NCI-H1930 (cell line): ENCODE data around the gene RBM38.

Experiments
- DNase-seq, 2 experiments: peaks; one replicate each; lab custom pipeline; 2025; lab: John Stamatoyannopoulos, UW

RBM38 gene

DNA sequence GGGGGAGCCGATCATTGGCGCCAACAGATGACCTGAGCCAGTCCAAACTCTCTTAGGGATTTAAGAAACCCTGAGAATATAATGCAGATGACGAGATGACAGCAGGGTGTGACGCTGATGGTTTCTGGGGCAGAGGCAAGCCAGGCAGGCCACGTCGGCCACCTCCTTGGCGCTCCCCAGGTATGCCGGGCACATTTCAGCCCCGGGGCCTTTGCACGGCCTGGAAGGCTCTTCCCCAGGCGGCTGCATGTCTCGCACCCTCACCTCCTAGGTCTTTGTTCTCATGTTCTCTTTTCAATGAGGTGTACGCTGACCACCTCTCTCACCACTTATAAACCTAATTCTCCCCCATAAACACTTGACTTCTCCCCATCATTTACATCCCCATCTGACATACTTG, 64.9 kb downstream of the RBM38 start:
- DNase-seq, result no peak

DNA sequence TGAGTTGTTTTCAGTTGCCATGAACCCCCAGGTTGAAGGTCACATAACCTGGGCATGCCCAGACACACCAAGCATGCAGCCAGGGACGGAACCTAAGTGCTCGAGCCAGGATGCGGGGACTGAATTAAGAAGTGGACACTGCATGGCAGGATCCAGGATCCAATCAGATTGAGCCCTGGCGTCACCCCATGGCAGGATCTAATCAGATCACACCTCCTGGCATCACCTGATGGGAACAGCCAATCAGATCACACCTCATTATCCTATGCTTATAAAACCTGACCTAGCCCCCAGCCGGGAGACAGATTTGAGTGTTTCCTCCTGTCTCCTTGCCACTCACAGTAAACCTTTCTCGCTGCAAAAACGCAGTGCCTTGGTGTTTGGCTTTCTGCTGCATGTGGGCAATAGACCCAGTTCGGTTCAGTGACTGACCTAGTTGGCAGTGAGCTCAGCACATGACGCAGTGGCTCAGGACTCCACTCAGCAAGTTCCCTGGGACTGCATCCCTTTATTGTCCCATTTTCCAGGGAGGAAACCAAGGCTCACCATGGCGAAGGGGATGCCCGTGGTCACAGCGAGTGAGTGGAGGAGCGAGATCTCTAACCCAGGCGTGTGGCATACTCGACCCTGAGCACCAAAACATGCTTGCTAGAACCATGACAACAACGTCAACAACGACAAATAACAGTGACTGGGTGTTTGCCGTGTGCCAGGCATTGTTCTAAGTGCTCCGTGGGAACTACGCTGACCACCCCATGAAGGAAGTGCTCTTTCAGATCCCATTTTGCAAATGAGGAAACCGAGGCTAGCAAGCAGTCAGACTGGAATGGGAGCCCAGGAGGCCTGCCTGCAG, 66.3 kb downstream of the RBM38 start:
- DNase-seq, result no peak

DNA sequence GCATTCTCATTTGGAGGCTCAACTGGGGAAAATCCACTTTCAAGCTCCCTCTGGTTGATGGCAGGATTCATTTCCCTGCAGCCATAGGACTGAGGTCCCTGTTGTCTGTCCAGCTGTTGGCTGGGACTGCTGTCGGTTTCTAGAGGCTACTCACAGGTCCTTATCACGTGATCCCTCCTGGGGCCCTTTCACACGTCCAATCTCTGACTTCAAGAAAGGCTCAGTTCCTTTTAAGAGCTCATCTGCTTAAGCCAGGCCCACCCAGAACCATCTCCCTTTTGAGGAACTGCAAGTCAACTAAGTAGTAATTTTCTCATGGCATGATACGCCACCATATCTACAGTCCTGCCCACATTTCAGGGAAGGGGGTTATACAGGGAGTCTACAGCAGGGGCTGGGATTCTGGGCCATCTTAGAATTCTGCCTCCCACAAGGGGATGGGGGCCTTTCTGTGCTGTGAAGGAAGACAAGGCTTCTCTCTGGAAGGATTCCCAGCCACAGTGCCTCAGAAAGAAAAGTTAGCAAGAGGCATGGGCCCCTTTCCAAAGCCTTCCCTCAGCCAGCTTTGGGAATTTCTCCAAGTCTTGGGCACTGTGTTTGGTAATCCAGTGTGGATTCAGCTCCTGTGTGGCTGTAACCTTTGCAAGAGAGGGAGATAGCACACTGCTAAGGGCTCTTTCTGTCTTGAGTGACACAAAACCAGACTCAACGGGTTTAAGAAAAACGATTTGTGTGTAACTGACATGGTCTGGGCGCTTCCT, 67.4 kb downstream of the RBM38 start:
- DNase-seq, result no peak
